ENCODE results near the gene RERE.
A peak's percentile ranks its signal among the peaks of the same experiment; 100 is the strongest.

Gene RERE

DNA sequence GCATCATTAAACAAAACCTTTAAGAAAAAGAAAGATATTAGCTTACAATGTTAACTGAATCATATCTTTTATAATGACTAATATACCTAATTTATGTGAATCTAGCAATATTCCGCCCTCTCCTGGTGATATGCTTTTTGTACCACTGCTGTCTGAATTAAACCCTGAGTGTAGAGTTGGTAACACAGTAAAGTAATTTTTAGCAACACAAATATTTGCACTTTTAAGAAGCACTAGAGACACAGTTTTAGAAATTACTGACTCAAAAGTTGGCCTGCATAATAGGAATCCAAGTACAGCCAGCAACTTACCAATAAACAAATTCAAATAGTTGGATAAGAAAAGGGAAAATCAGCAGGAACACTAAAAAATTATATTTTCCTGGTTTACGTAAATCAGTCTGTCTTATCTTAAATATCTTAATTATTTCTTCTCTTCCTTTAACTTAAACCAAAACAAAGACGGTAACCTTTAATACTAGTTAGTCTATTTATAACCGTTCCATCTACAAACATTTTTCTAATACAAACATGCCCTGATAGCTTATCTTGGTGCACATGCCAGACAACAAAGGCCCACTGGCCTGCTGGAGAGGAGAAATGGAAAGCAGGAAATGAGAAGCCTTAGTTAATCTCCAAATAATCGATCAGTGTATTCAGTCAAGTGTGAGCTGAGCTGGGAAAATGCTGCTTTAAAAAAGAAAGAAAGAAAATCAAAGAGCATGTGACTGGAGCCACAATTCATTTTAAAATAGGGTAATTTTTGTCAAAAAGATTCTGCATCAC, 246.0 kb downstream of the RERE start:
- ATAC-seq (no peak), DNase-seq (no peak)

DNA sequence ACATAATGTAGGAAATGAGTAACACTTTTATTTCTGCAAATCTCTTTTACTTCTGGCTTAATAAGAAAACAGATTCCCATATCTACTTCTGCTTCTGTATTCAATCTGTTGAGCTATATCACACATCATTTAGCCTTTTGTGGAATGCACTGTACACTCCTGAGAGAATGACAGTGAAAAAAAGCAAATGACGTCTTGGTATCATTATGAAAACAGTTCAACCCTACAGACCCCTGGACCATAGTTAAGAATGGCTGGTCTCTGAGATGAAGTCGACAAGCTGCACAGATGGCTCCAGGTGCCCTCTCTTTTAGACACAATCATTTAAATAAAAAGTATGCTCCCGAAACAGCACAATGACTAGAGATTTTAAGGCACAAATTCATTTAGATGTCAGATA, 247.0 kb downstream of the RERE start:
- ATAC-seq: no peak

DNA sequence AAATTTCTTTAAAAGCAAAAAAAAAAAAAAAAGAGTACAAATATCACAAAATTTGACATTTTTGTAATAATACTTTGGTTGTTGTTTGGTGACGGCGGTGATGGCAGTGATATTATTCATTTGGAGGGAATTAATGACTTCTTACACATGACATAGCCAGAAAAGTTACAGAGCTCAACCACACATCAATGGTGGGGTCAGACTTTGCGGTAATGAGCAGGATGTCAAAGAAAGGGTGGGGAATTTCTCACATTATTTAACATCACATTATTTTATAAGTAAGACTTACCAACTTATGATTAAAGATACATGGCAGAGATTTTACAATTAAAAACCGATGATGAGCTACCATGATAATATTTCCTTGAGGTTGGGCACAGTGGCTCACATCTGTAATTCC, 248.2 kb downstream of the RERE start:
- DNase-seq (no peak), ATAC-seq (no peak)

More for the DNA sequence above, 247.0 kb downstream of the RERE start:
- no peak for DNase-seq

DNA sequence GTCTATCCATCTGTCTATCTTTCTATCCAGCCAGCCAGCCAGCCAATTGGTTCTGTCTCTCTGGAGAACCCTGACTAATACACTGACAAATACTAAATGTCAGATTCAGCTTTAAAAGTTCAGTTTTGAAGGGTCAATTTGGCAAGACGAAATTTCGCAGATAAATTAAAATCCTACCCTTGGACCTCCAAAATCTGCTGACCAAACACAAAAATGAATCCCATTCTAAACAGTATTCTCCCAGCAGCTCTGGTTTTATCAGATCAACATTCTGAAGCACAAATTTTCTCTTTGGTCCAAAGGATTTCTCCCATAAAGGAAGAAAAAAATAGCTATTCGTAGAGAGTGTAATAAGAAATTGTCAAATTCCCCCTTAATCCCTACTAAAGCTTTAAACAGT, 248.6 kb downstream of the RERE start:
- DNase-seq (no peak), ATAC-seq (no peak)

DNA sequence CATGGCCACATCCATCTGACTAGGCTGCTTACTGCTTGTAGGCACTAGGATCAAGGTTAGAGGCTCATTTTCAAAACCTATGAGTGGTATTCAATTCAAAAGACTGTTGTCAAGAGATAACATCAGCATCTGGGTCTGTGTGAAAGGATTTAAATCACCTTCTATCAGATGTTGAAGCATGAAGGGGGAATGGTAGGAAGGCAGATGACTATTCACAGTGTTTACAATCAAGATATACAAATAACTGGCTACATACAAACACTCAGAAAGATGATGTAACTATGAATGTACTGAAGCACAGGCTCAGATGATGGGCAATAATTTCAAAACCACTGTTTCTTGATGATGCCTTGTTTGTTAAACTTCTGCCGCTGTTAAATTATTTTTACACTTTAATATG, 250.3 kb downstream of the RERE start:
- DNase-seq (no peak), ATAC-seq (no peak)

DNA sequence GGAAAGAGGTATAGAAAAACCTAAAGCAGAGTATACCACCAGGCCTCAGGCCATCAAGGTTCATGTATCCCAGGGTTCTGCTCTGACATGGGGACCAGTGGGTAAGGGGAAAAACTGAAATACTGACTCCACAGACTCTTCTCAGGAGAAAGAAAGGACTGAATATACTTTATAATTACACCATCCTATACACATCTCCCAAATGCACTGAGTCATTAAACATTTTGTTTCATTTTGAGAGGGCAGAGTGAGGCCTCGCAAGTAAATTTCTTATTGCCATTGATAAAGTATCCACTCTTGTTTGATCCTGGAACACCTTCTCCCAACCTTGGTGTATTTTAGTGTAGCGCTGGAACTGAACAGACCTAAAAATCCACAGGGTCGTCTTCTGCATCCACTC, 251.6 kb downstream of the RERE start:
- ATAC-seq (no peak), DNase-seq (no peak)

DNA sequence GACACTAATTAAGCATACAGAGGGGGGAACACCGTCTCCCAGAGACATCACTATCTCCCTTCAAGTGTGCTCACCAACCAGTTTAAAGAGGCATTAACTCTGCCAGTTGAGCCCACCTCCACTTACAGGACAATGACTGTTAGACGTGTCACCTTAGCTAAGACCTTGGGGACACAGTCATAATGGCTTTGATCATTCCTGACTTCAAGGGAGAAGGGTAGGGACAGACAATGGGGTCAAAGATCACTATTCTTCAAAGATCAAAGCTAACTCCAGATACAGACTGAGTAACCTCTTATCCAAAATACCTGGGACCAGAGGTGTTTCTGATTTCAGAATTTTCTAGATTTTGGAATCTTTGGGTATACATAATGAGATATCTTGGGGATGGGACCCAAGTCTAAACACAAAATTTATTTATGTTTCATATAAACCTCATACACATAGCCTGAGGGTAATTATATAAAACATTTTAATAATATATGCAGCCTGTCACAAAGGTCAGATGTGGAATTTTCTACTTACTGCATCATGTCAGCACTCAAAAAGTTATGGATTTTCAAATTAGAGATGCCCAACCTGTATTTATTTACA, 253.4 kb downstream of the RERE start:
- DNase-seq (no peak), ATAC-seq (peak; percentile 38)

DNA sequence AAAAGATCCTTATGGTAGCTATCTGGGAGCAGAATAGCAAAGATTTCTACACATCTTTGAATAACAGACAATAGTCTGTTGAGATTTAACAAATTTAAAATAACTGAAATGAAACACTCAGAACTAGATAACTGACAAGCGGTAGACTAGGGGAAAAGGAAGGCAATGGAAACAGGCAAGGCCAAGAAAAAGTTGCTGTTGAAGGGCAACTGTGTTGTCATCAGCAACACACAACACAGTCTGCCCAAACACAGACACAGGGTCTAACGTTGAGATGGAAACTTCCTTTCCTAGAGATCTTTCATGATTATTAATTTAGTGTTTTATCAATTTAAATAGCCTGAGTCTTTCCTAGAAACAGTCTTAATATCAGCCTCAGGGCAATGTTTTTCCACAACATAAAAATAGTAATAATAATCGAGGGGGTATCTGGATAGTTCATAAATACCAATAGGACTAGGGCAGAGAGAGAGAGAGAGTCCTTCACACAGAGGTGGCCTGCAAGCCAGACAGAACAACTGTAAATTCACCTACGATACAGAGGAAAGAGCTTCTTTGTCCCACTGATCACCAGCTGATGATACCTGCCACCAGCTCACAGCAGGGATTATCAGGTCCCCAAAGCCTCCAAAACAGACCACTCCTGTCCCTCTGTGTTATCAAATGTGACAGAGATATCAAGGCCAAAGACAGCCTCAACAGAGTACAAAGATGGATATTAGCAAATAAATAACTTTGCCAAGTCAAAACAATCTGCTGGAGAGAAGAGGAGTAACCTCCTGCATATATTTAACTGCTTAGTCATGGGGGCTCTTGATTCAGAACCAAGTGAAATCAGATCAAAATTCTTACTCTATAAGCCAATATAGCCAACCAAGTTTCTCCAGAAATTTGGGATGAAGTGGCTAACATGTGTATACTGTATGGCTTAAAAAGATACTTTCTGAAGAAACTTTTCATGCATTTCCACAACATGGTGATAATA, 254.3 kb downstream of the RERE start:
- peak; percentile 45 for ATAC-seq

DNA sequence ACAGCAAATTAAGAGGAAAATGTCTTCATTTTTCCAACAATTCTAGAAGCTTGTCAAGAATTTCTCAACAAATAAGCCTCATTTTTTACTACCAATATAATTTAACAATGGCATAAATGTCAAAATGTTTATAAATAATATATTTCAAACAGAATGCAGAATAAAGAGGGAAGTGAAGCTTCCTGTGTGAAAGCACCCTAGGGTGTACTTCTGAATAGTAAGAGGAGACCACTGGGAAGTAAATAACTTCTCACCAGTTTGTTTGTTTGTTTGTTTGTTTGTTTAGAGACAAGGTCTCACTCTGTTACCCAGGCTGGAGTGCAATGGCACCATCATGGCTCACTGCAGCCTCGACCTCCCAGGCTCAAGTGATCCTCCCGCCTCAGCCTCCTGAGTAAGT, 255.2 kb downstream of the RERE start:
- ATAC-seq (no peak), DNase-seq (no peak)

More for the DNA sequence above, 254.3 kb downstream of the RERE start:
- no peak for DNase-seq

DNA sequence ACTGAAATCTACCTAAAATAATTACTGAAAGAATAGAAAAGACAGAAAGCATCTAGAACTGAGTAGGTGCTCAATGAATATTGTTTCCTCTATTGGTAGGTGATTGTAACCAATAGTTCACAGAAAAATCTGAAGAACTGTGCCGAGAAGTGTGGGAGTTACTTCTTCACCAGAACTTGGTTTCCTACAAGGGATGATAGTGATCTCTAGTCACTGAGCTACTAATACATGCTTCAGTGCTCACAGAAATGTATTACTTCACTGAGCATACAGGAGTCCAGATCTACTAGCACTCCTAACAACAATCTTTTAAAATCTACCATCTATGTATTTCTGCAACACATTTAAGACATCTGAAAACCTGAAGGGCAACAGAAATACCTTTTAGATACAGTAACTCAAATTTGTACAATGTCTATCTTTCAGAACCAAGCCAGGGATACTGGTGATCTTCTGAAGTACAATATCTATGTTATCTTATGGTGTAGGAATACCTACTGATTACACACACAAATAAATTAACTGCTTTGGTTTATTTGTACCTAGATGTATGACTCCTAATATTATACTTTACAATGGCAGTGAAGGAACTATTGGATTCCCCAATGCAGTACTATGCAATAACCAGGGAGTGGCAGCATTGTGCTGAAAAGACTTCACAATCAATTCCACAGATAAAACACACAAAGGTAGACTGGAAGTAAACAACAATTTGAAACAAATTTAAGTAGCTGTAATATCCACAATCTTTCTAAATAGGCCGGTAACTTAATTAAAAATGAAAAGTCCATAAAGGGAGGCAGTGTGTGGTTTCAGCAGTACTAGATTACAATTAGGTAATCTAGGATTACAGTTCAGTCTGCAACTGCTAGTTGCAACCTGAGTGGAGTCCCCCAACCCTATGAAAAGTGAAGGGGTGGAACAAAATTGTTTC, 256.6 kb downstream of the RERE start:
- DNase-seq: peak; percentile 15
- no peak for ATAC-seq

DNA sequence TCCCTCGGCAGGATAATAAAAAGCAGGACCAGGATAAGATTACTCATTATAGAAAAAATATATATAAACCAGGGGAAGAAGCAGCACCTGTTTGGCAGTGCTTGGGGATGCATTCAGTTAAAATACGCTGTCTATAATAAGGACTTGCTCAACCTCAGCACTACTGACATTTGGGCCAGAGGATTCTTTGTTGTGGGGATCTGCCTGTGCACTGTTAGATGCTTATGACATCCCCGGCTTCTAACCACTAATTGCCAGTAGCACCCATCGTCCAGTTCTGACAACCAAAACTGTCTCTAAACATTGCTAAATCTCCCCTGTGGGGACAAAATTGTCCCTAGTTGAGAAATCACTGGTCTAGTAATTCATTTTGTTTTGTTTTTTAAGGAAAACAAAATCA, 257.4 kb downstream of the RERE start:
- no peak for ATAC-seq
- no peak for DNase-seq

DNA sequence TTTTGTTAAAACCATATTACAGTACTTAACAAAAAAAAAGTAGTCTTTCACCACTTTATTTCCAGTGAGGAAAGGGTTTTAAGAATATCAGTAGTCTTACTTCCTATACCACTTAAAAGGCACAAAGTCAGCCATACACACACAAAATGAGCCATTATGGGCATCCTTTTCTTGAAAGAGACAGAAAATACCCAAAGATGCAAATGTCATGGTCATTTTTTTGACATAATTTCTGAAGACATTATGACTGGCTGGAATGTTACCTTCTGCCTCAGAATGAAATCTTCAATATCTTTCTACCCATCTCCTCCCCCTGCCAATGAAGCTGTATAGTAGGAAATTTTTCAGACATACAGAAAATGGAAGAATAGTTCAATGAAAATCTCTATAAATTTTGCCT, 261.9 kb downstream of the RERE start:
- ATAC-seq (peak; percentile 52), DNase-seq (no peak)

DNA sequence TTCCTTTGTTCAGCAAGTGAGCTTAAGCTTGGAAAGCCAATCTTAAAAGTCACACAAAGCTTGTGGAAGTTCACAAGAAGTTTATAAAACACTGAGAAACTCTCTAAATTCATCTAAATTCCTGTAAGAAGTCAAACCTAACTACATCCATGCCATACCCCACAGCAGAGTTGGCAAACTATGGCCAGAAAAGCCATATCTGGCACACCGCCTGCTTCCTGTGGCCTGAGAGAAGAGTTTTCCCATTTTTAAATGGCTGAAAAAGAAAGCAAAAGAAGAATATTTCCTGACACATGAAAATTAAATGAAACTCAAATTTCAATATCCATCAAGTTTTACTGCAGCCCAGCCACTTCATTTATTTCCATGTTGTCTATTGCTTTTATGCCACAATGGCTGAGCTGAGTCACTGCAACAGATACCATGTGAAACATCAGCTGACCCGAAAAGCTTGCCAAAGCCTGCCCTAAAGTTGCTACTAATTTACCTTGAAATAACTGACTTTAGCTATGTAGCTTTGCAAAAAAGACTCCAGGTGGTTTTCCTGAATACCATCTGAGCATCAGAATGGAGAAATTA, 262.4 kb downstream of the RERE start:
- ATAC-seq (peak; percentile 55), DNase-seq (no peak)

DNA sequence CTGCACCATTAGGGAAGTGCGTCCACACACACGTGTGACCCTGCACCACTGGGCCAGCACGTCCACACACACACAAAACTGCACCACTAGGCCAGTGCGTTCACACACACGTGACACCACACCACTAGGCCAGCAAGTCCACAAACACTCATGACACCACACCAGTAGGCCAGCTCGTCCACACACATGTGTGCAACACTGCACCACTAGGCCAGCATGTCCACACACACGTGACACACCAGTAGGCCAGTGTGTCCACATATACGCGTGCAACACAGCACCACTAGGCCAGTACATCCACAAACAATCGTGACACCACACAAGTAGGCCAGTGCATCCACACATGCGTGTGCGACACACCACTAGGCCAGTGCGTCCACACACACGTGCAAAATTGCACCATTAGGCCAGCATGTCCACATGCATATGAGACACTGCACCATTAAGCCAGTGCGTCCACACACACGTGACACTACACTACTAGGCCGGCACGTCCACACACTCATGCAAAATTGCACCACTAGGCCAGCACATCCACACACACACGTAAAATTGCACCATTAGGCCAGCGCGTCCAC, 264.5 kb downstream of the RERE start:
- ATAC-seq: no peak
- no peak for DNase-seq

DNA sequence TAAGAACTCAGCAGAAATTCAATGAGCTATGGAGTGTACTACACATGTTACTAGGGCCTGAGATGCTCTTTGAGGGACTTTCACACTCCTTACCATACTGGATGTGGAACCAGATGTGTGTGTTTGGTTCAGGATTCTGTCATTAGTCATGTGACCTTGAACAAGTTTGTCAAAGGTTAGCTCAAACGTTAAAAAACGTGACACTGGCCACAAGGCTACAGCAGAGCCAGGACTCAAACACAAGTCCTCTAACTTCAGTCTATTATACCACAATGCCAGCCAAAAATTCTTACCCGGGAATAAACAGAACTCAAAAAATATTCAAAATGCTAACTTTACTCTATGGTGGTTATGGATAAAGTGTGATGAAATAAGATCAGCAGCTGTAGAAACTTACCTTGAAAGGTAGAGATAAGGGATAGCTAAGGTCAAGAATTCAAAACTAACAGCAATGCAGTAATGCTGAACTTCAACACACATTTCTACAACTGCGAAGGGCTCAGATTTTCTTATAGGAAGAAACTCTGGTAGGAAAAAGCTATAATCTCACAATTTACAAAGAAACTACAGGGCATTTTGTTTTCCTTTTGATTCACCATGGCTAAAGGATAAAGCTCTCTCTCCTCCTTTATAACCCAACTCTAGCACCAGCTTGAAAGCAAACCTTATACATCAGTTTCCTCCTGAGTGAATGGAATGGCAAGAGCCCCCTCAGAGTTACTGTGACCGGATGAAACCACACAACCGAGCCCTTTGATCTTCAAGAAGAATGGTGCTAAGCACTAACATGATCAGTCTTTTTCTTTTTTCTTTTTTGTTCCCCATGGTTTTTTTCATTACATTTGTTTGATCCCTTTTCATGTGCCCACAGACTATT, 265.6 kb downstream of the RERE start:
- no peak for DNase-seq
- no peak for ATAC-seq

DNA sequence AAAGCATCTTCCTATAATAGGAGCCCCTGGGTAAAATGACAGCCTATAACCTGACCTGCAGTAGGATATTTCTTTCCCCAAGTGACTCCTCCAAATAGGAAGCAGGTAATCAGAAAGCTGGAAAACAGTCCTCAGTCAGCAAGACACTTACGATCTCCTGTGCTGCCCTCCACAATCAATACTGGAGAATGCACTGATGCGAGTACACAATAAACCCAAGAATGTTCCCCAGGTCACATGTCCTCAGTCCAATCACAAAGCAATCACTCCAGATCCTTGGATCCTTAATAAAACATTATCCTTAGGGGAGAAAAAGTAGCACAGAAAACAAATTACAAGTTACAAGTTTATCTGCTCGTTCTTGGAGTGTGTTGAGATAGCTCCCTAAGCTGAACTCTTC, 266.4 kb downstream of the RERE start:
- ATAC-seq (no peak), DNase-seq (no peak)

DNA sequence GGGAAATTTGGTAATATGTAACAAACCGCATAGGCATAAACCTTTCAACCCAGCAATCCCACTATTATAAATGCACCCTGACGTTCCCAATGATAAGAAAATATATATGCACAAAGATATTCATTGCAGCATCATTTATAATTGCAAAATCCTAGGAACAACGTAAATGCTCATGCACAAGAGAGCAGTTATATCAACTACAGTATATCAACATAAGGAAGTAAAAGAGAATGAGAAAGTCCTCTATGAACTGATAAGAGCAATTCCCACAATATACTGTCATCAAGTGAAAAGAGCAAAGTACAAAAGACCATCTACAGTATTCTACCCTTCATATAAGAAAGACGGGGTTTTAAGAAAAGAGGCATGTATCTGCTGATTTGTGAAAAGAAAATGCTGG, 269.6 kb downstream of the RERE start:
- no peak for DNase-seq
- ATAC-seq: no peak

DNA sequence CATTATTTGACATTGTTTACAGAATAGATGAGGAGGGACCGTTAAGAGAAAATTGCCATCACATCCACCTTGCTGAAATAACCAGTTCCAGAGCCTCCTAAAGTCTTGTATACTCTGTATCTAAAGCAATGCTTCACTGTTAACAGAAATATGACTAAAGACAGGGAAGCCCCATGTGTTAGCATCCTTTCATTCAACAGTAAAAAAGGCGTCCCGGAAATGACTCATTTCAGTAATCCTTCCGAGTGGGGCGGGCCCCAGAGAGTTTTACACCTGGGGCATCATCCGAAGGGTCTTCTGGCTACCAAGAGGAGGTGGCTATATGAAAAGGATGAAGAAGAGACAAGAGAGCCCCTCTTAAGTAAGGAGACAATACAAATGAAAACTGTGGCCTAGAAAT, 272.4 kb downstream of the RERE start:
- ATAC-seq (peak; percentile 47), DNase-seq (no peak)

DNA sequence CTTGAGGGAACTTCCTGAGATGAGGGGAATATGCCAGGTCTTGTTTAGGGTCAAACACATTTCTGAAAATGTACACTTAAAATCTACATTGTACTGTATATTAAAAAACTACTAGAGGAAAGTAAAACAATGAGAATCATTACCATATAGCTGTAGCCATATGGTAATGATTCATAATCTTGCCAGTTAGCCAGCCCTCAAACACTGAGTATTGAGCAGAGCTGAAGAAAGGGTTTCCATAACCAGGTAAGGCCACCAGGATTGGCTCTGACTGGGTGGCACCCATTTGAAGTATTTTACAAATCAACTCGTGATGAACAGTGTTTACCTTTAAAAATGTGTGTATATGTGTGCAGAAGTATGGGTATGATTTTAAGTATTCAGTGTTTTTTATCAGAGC, 272.8 kb downstream of the RERE start:
- DNase-seq (no peak), ATAC-seq (peak; percentile 67)

DNA sequence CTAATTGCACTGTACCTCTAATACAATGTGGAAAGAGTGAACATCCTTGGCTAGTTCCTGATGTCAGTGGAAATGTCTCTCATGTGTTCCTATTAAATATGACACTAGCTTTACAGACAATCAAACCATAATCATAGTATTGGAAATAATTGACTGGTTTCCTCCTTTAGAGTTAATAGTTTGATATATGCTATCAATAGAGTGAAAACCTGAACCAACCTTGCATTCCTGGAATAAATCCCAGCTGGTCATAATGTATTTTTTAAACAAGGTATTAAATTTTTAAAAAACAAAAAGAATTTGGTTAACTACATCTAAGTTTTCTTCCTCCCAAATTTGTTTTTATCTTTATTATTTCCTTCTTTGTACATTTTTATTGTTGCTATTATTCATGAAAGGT, 273.5 kb downstream of the RERE start:
- DNase-seq (no peak), ATAC-seq (no peak)

All from stimulated activated naive CD8-positive, alpha-beta T cell treated with anti-CD3 and anti-CD28 coated beads, Interleukin-15, Interleukin-2, amounts not matched to agents 100 U/mL and 50 U/mL, for 24 hours (primary cell).